ENCODE measurements around the gene EIF1. TPM values are rescaled to one million over a fixed set of nuclear protein-coding genes. Genes with fewer than 3 reads are reported as not detected.

Gene EIF1
- total RNA-seq, 1 experiment from 2014 or later, result 775 TPM

- H3F3A ChIP-seq (ENCODE audit: insufficient read depth, low read depth), result peaks cover 4% of the 10 kb centered on the region
- BruUV-seq (replicated peaks), result no TSS peak
- H3K79me2 ChIP-seq (ENCODE audit: low read depth), result no peaks in the 10 kb centered on the region
- no peak for DNase-seq
- H3K36me3 ChIP-seq (ENCODE audit: low read depth), result no peaks in the 10 kb centered on the region
- peaks cover 7% of the 10 kb centered on the region; the same call in 1 of the 2 replicates for H3K4me1 ChIP-seq (replicated peaks; ENCODE audit: insufficient read depth)
- no peaks in the 10 kb centered on the region for H4K20me1 ChIP-seq (ENCODE audit: insufficient read depth)
- no peak overlapping the region for H3K4me3 ChIP-seq
- H3K4me2 ChIP-seq, result no peak overlapping the region
- no peaks in the 10 kb centered on the region for H3K9me3 ChIP-seq (ENCODE audit: insufficient read depth, low read depth)
- ChIA-PET POLR2A (ENCODE audit: unreplicated experiment) (interaction anchor here (0.7 kb wide), 2 partner anchors 70 to 493 kb away, joined by 4 to 11 read pairs; no protein-coding TSS in a partner anchor), CTCF (no interaction called here)
- no peak overlapping the region for H2AFZ ChIP-seq
- no peaks in the 10 kb centered on the region for H3K9me2 ChIP-seq (ENCODE audit: insufficient read depth)
- intact Hi-C loops (cut with micrococcal nuclease; ENCODE audit: unreplicated experiment), result loop anchor here (10.0 kb wide), 1 partner anchor 134 kb away; the partner anchor contains the start of gene KLHL11
- H3K27me3 ChIP-seq (ENCODE audit: insufficient read depth, low read depth), result peaks cover 26% of the 10 kb centered on the region
- H3K27ac ChIP-seq, result no peak overlapping the region
- TF ChIP-seq CTCF (conservative IDR thresholded peaks at IDR 0.05) (no peak), EZH2 (IDR thresholded peaks at IDR 0.05; ENCODE audit: low read depth) (no peak)
These were observed 41.8 kb downstream of the EIF1 start for GRCh38 chr17:41730479-41730878.

GRCh38 chr17:41731836-41732235 is 43.2 kb downstream of the EIF1 start:
- BruUV-seq (replicated peaks), result no TSS peak
- Histone ChIP-seq H3K4me3 (no peak overlapping the region), H3K27ac (no peak overlapping the region), H3K27me3 (ENCODE audit: insufficient read depth, low read depth) (peaks cover 31% of the 10 kb centered on the region), H3F3A (ENCODE audit: insufficient read depth, low read depth) (peaks cover 6% of the 10 kb centered on the region), H4K20me1 (ENCODE audit: insufficient read depth) (no peaks in the 10 kb centered on the region), H3K9me3 (ENCODE audit: insufficient read depth, low read depth) (no peaks in the 10 kb centered on the region), H3K4me1 (replicated peaks; ENCODE audit: insufficient read depth) (peaks cover 14% of the 10 kb centered on the region), H3K4me2 (no peak overlapping the region), H3K9me2 (ENCODE audit: insufficient read depth) (no peaks in the 10 kb centered on the region), H2AFZ (no peak overlapping the region), H3K79me2 (ENCODE audit: low read depth) (no peaks in the 10 kb centered on the region), H3K36me3 (ENCODE audit: low read depth) (no peaks in the 10 kb centered on the region)
- no peak for DNase-seq
- POLR2A ChIA-PET (ENCODE audit: unreplicated experiment), result no interaction called here
- TF ChIP-seq EZH2 (IDR thresholded peaks at IDR 0.05; ENCODE audit: low read depth), result no peak
- TF ChIP-seq CTCF (conservative IDR thresholded peaks at IDR 0.05), result no peak
- intact Hi-C loops (cut with micrococcal nuclease; ENCODE audit: unreplicated experiment), result loop anchor here (10.0 kb wide), 1 partner anchor 133 kb away; the partner anchor contains the start of gene KLHL11
- CTCF ChIA-PET, result no interaction called here

- POLR2A ChIA-PET (ENCODE audit: unreplicated experiment), result interaction anchor here (0.6 kb wide), 3 partner anchors 38 to 54 kb away, joined by 3 to 4 read pairs (median 4); no protein-coding TSS in a partner anchor
- no peak for DNase-seq
- Histone ChIP-seq H3K9me2 (ENCODE audit: insufficient read depth) (no peaks in the 10 kb centered on the region), H3K4me3 (peak overlapping the region; percentile 69; the same call in 1 of the 2 replicates), H3K79me2 (ENCODE audit: low read depth) (no peaks in the 10 kb centered on the region), H3K4me1 (replicated peaks; ENCODE audit: insufficient read depth) (peaks cover 22% of the 10 kb centered on the region), H3K9me3 (ENCODE audit: insufficient read depth, low read depth) (no peaks in the 10 kb centered on the region), H3K27ac (no peak overlapping the region), H3K27me3 (ENCODE audit: insufficient read depth, low read depth) (peaks cover 34% of the 10 kb centered on the region), H4K20me1 (ENCODE audit: insufficient read depth) (no peaks in the 10 kb centered on the region), H2AFZ (no peak overlapping the region), H3K36me3 (ENCODE audit: low read depth) (no peaks in the 10 kb centered on the region), H3F3A (ENCODE audit: insufficient read depth, low read depth) (peaks cover 7% of the 10 kb centered on the region), H3K4me2 (peak overlapping the region; percentile 98)
- TF ChIP-seq CTCF (conservative IDR thresholded peaks at IDR 0.05), result no peak
- no peak for TF ChIP-seq EZH2 (IDR thresholded peaks at IDR 0.05; ENCODE audit: low read depth)
- no TSS peak for BruUV-seq (replicated peaks)
- intact Hi-C loops (cut with micrococcal nuclease; ENCODE audit: unreplicated experiment), result loop anchor here (10.0 kb wide), 1 partner anchor 131 kb away; the partner anchor contains the start of gene KLHL11
- CTCF ChIA-PET, result no interaction called here
These were observed 44.9 kb downstream of the EIF1 start for GRCh38 chr17:41733348-41734138.
